IMR-90 (cell line): ENCODE results near the gene KDELR1. TPM values are rescaled to one million over a fixed set of nuclear protein-coding genes. Genes with fewer than 3 reads are reported as not detected.

ENCODE experiments used
- ATAC-seq: fragments of 200-7000 bp; cut with Tn5 transposase; 2 replicates; pipeline ENCODE4 v1.9.1; 2020; ENCODE audit warnings: low read depth, mild to moderate bottlenecking, moderate library complexity
- BruUV-seq: library from RNA; stranded (reverse); fragments of 400-500 nt; replicated peaks from 2 replicates; lab custom pipeline; 2021; lab: Mats Ljungman, UMichigan
- CTCF ChIA-PET: fragments of 300-600 bp; formaldehyde crosslinking; extraction: SDS; loops from one replicate; lab custom pipeline; 2021; ENCODE audit warnings: antibody characterized with exemption; lab: Yijun Ruan, JAX
- POLR2A ChIA-PET: fragments of 300-600 bp; sonication (Branson Sonifier 250); formaldehyde crosslinking; loops from one replicate; lab custom pipeline; 2022; ENCODE audit warnings: antibody characterized with exemption; ENCODE audit not compliant: unreplicated experiment; lab: Charles Lee
- DNase-seq: peaks from one replicate; pipeline ENCODE4 v3.0.0; 2013
- H2AFZ ChIP-seq: replicated peaks from 2 replicates; pipeline ENCODE3; 2013; ENCODE audit warnings: low read length, mild to moderate bottlenecking; ENCODE audit not compliant: poor library complexity
- H2AK5ac ChIP-seq: 2 replicates; pipeline ENCODE4 v1.6.1; 2013; ENCODE audit warnings: low read depth, low read length, inconsistent platforms
- H2AK9ac ChIP-seq: replicated peaks from 2 replicates; pipeline ENCODE3; 2013; ENCODE audit warnings: mild to moderate bottlenecking, low read depth, low read length, moderate library complexity; ENCODE audit not compliant: poor library complexity
- H2BK120ac ChIP-seq: 2 replicates; pipeline ENCODE4 v1.6.1; 2013; ENCODE audit warnings: low read depth, low read length, inconsistent platforms
- H2BK15ac ChIP-seq: 3 replicates; pipeline ENCODE4 v1.6.1; 2013; ENCODE audit warnings: low read depth, low read length, inconsistent platforms
- H2BK20ac ChIP-seq: 2 replicates; pipeline ENCODE4 v1.6.1; 2013; ENCODE audit warnings: low read depth, mild to moderate bottlenecking, inconsistent platforms, low read length, moderate library complexity
- H2BK5ac ChIP-seq: 2 replicates; pipeline ENCODE4 v1.6.1; 2013; ENCODE audit warnings: mild to moderate bottlenecking, low read depth, low read length, inconsistent platforms; ENCODE audit not compliant: poor library complexity, severe bottlenecking
- H3K14ac ChIP-seq: replicated peaks from 2 replicates; pipeline ENCODE4 v1.6.1; 2013; ENCODE audit warnings: low read depth, low read length, inconsistent platforms
- H3K18ac ChIP-seq: 2 replicates; pipeline ENCODE4 v1.6.1; 2013; ENCODE audit warnings: low read depth, low read length, control low read depth
- H3K23ac ChIP-seq: 2 replicates; pipeline ENCODE4 v1.6.1; 2013; ENCODE audit warnings: low read depth, low read length, inconsistent platforms
- H3K27ac ChIP-seq: 2 replicates; pipeline ENCODE4 v1.5.1; 2013; ENCODE audit warnings: mild to moderate bottlenecking, control low read depth, low read length; ENCODE audit not compliant: insufficient read depth
- H3K27me3 ChIP-seq: 2 replicates; pipeline ENCODE4 v1.6.1; 2013; ENCODE audit warnings: low read length; ENCODE audit not compliant: control insufficient read depth, insufficient read depth
- H3K36me3 ChIP-seq: 2 replicates; pipeline ENCODE4 v1.6.1; 2013; ENCODE audit warnings: low read length, mixed read lengths; ENCODE audit not compliant: control insufficient read depth, insufficient read depth
- H3K4ac ChIP-seq: 2 replicates; pipeline ENCODE4 v1.6.1; 2013; ENCODE audit warnings: low read depth, low read length, inconsistent platforms
- H3K4me1 ChIP-seq: 2 replicates; pipeline ENCODE4 v1.6.1; 2013; ENCODE audit warnings: low read length, mixed read lengths; ENCODE audit not compliant: control insufficient read depth, insufficient read depth
- H3K4me2 ChIP-seq: 2 replicates; pipeline ENCODE4 v1.6.1; 2013; ENCODE audit warnings: low read depth, mild to moderate bottlenecking, control low read depth, low read length, moderate library complexity
- H3K4me3 ChIP-seq: 2 replicates; pipeline ENCODE4 v1.5.1; 2013; ENCODE audit warnings: low read depth, mild to moderate bottlenecking, control low read depth, low read length, moderate library complexity; ENCODE audit not compliant: insufficient read depth
- H3K56ac ChIP-seq: 2 replicates; pipeline ENCODE4 v1.6.1; 2013; ENCODE audit warnings: low read length, inconsistent platforms; ENCODE audit not compliant: insufficient read depth; ENCODE audit errors: extremely low read depth
- H3K79me1 ChIP-seq, 2 experiments: 2 replicates each; pipeline ENCODE4 v1.6.1; 2013; ENCODE audit warnings: low read length in 2 of 2, inconsistent platforms in 1 of 2, low read depth in 1 of 2
- H3K9ac ChIP-seq: 2 replicates; pipeline ENCODE4 v1.6.1; 2013; ENCODE audit warnings: low read depth, low read length, control low read depth
- H3K9me1 ChIP-seq: 2 replicates; pipeline ENCODE4 v1.6.1; 2013; ENCODE audit warnings: low read length, inconsistent platforms; ENCODE audit not compliant: insufficient read depth
- H3K9me3 ChIP-seq: 2 replicates; pipeline ENCODE4 v1.6.1; 2013; ENCODE audit warnings: low read length; ENCODE audit not compliant: control insufficient read depth, insufficient read depth
- H4K20me1 ChIP-seq: 2 replicates; pipeline ENCODE4 v1.6.1; 2013; ENCODE audit warnings: low read length, inconsistent platforms; ENCODE audit not compliant: insufficient read depth
- H4K5ac ChIP-seq: 2 replicates; pipeline ENCODE4 v1.6.1; 2013; ENCODE audit warnings: mild to moderate bottlenecking, low read depth, low read length, control low read depth
- H4K8ac ChIP-seq, 2 experiments: 2 replicates each; pipeline ENCODE4 v1.6.1; 2013; ENCODE audit warnings: low read depth in 2 of 2, low read length in 2 of 2, control low read depth in 1 of 2, inconsistent platforms in 1 of 2
- H4K91ac ChIP-seq: 2 replicates; pipeline ENCODE4 v1.6.1; 2013; ENCODE audit warnings: low read depth, low read length, inconsistent platforms; ENCODE audit not compliant: insufficient read depth
- BHLHE40 ChIP-seq: fragments of 150-350 bp; IDR thresholded peaks from 2 replicates; pipeline ENCODE4 v1.6.1; 2016; ENCODE audit warnings: mild to moderate bottlenecking, low read depth, low read length
- CEBPB ChIP-seq: IDR thresholded peaks from 2 replicates; pipeline ENCODE4 v1.6.1; 2012; ENCODE audit warnings: low read depth, low read length, improper control_type of control experiment
- CHD1 ChIP-seq: IDR thresholded peaks from 2 replicates; pipeline ENCODE4 v1.6.1; 2012; ENCODE audit warnings: low read depth, low read length, improper control_type of control experiment
- FOS ChIP-seq: fragments of 150-350 bp; IDR thresholded peaks from 2 replicates; pipeline ENCODE4 v1.6.1; 2016; ENCODE audit warnings: low read depth, low read length
- MAFK ChIP-seq: IDR thresholded peaks from 2 replicates; pipeline ENCODE4 v1.6.1; 2012; ENCODE audit warnings: low read depth, low read length, improper control_type of control experiment
- NFE2L2 ChIP-seq: fragments of 150-350 bp; IDR thresholded peaks from 2 replicates; pipeline ENCODE4 v1.6.1; 2016; ENCODE audit warnings: low read depth, mild to moderate bottlenecking, low read length
- RAD21 ChIP-seq: IDR thresholded peaks from 2 replicates; pipeline ENCODE4 v1.6.1; 2012; ENCODE audit warnings: low read length, improper control_type of control experiment
- RCOR1 ChIP-seq: IDR thresholded peaks from 2 replicates; pipeline ENCODE4 v1.6.1; 2012; ENCODE audit warnings: mild to moderate bottlenecking, low read length, improper control_type of control experiment; ENCODE audit not compliant: insufficient replicate concordance
- SMC3 ChIP-seq: fragments of 150-350 bp; IDR thresholded peaks from 2 replicates; pipeline ENCODE4 v1.6.1; 2016; ENCODE audit warnings: low read depth, mild to moderate bottlenecking, antibody characterized with exemption, low read length, moderate library complexity
- WGBS, 2 experiments: methylation state at CpG; one replicate each; pipeline versions ENCODE4 v1.1.5 to v1.1.7; 2013; ENCODE audit warnings: missing lambda C conversion rate in 2 of 2; ENCODE audit not compliant: insufficient read length in 1 of 2; ENCODE audit errors: extremely low coverage in 2 of 2; 5-methylcytosine and 5-hydroxymethylcytosine counted together
- dilution Hi-C: fragments of 300-500 bp; cut with HindIII; formaldehyde crosslinking; loops from one replicate; pipeline ENCODE4 v1.14.3; 2018; ENCODE audit warnings: low sequenced_read_pairs; ENCODE audit not compliant: unreplicated experiment
- in situ Hi-C: fragments of 300-500 bp; cut with MboI; formaldehyde crosslinking; loops from 3 replicates; pipeline ENCODE4 v1.14.3; 2019; ENCODE audit warnings: low sequenced_read_pairs, inconsistent platforms, mixed read lengths
- intact Hi-C: fragments of 100-400 bp; cut with micrococcal nuclease; formaldehyde crosslinking; loops from 2 replicates; pipeline ENCODE4 v1.10.0; 2022
- polyA plus RNA-seq, 3 experiments: library from polyadenylated mRNA; depleted of rRNA; stranded (reverse); fragments of >200 nt; gene quantifications; 2 replicates each; pipeline ENCODE4 v1.2.3, GENCODE V29; 2012; ENCODE audit warnings: low replicate concordance in 1 of 3
- total RNA-seq: library from RNA; depleted of rRNA; stranded (reverse); fragments of >200 nt; gene quantifications from 2 replicates; pipeline ENCODE4 v1.2.3, GENCODE V29; 2012
- TF ChIP-seq, protein P1 (sequence below): fragments of 150-350 bp; IDR thresholded peaks from 2 replicates; pipeline ENCODE4 v1.6.1; 2017; ENCODE audit warnings: mild to moderate bottlenecking, antibody characterized with exemption, low read length, low read depth
- TF ChIP-seq, protein P2 (sequence below): fragments of 150-350 bp; IDR thresholded peaks from 2 replicates; pipeline ENCODE4 v1.6.1; 2016; ENCODE audit warnings: low read depth, mild to moderate bottlenecking, low read length, moderate library complexity, borderline replicate concordance

The KDELR1 gene
- total and polyA plus RNA-seq, 2 of the 4 experiments (the other 2 are of a cell fraction), result 58.8 to 180 TPM

DNA sequence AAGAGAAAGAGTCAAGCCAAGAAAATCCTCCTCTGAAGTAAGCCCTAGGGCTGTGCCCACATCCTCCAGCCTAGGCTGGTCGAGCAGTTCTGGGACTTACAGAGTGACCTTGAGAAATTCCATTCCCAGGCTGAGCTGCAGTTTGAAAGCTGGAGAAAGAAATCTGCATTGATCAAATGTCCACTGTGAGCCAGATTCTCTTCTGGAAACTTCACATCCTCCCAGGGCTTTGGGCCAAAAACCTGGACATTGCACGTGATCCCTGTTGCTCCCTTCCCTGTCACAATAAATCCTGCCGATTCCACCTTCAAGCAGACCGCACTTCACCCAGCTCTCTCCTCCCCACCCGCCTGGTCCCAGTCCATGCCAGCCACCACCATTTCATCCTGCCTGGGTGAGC is 43.3 kb downstream of the KDELR1 start:
- WGBS, 2 experiments, result 64% methylated on average over 4 of the region's 5 CpGs; no CpG with 5 or more reads in 1 of the 2 experiments
- no peak overlapping the region for H4K5ac ChIP-seq
- in situ Hi-C loops, result no loop called here
- no peak for ATAC-seq
- H2AK5ac ChIP-seq, result no peak overlapping the region
- dilution Hi-C loops, result no loop called here
- H2BK120ac ChIP-seq, result no peak overlapping the region
- no peak overlapping the region for H3K14ac ChIP-seq
- no peaks in the 10 kb centered on the region for H3K36me3 ChIP-seq
- H3K9me1 ChIP-seq, result peaks cover 2% of the 10 kb centered on the region
- no peak overlapping the region for H2BK15ac ChIP-seq
- no peak overlapping the region for H3K4me3 ChIP-seq
- no peak overlapping the region for H2AFZ ChIP-seq
- no peaks in the 10 kb centered on the region for H3K79me1 ChIP-seq
- no peak for DNase-seq
- H3K4me2 ChIP-seq, result no peak overlapping the region
- H3K9me3 ChIP-seq, result no peaks in the 10 kb centered on the region
- no peaks in the 10 kb centered on the region for H3K27me3 ChIP-seq
- no peak overlapping the region for H4K8ac ChIP-seq
- no peak overlapping the region for H3K27ac ChIP-seq
- H3K9ac ChIP-seq, result no peak overlapping the region
- no peak for TF ChIP-seq BHLHE40
- TF ChIP-seq RAD21, result no peak
- no peak for TF ChIP-seq CEBPB
- TF ChIP-seq, protein P1, sequence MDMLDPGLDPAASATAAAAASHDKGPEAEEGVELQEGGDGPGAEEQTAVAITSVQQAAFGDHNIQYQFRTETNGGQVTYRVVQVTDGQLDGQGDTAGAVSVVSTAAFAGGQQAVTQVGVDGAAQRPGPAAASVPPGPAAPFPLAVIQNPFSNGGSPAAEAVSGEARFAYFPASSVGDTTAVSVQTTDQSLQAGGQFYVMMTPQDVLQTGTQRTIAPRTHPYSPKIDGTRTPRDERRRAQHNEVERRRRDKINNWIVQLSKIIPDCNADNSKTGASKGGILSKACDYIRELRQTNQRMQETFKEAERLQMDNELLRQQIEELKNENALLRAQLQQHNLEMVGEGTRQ, result no peak
- TF ChIP-seq NFE2L2, result no peak
- no peak for TF ChIP-seq RCOR1
- TF ChIP-seq, protein P2, sequence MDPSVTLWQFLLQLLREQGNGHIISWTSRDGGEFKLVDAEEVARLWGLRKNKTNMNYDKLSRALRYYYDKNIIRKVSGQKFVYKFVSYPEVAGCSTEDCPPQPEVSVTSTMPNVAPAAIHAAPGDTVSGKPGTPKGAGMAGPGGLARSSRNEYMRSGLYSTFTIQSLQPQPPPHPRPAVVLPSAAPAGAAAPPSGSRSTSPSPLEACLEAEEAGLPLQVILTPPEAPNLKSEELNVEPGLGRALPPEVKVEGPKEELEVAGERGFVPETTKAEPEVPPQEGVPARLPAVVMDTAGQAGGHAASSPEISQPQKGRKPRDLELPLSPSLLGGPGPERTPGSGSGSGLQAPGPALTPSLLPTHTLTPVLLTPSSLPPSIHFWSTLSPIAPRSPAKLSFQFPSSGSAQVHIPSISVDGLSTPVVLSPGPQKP, result no peak
- no peak for TF ChIP-seq FOS
- no peak for TF ChIP-seq SMC3
- TF ChIP-seq CHD1, result no peak
- no peak for TF ChIP-seq MAFK
- no peaks in the 10 kb centered on the region for H3K4me1 ChIP-seq
- no peak overlapping the region for H4K91ac ChIP-seq
- no peak overlapping the region for H2AK9ac ChIP-seq
- CTCF ChIA-PET, result interaction anchor here (1.5 kb wide), 1 partner anchor 14 kb away, joined by 4 read pairs; no protein-coding TSS in a partner anchor
- no peak overlapping the region for H2BK20ac ChIP-seq
- POLR2A ChIA-PET, result no interaction called here
- H4K20me1 ChIP-seq, result no peaks in the 10 kb centered on the region
- no peak overlapping the region for H2BK5ac ChIP-seq
- no peak overlapping the region for H3K4ac ChIP-seq
- no peak overlapping the region for H3K18ac ChIP-seq
- no TSS peak for BruUV-seq
- intact Hi-C loops, result no loop called here
- H3K56ac ChIP-seq, result no peak overlapping the region
- no peak overlapping the region for H3K23ac ChIP-seq
